Spleen (tissue), 7 donors: ENCODE measurements around the gene FLVCR2.

Experiments used
- POLR2A ChIP-seq, 3 donors: fragments of 450-650 bp; IDR thresholded peaks; one replicate each; pipeline ENCODE4 v1.5.1; 2017; ENCODE audit warnings: antibody characterized with exemption in 3 of 3, mild to moderate bottlenecking in 1 of 3
- POLR2AphosphoS5 ChIP-seq, 3 donors: sonication (generic); formaldehyde crosslinking; IDR thresholded peaks; one replicate each; pipeline ENCODE4 v1.5.1; 2017; ENCODE audit warnings: antibody characterized with exemption in 3 of 3
- TF ChIP-seq, protein P1 (sequence below), 11 experiments: fragments of 200-600 bp in 7 of 11; fragments of 450-650 bp in 4 of 11; sonication (generic) in 4 of 11; IDR thresholded peaks in 8 of 11; conservative IDR thresholded peaks in 3 of 11; 1 replicate in 7 of 11; 2 replicates in 4 of 11; pipeline versions ENCODE4 v1.4.0 to v1.8.0; 2016 to 2021; ENCODE audit warnings: antibody characterized with exemption in 11 of 11, inconsistent platforms in 4 of 11, mild to moderate bottlenecking in 1 of 11
- donor health status: DM: no; HTN: no; CAD: no; lungs with moderate emphysema.
- donor health status: DM: no; HTN: no; CAD: no.
- donor health status: DM: no; HTN: no; CAD: no.

DNA sequence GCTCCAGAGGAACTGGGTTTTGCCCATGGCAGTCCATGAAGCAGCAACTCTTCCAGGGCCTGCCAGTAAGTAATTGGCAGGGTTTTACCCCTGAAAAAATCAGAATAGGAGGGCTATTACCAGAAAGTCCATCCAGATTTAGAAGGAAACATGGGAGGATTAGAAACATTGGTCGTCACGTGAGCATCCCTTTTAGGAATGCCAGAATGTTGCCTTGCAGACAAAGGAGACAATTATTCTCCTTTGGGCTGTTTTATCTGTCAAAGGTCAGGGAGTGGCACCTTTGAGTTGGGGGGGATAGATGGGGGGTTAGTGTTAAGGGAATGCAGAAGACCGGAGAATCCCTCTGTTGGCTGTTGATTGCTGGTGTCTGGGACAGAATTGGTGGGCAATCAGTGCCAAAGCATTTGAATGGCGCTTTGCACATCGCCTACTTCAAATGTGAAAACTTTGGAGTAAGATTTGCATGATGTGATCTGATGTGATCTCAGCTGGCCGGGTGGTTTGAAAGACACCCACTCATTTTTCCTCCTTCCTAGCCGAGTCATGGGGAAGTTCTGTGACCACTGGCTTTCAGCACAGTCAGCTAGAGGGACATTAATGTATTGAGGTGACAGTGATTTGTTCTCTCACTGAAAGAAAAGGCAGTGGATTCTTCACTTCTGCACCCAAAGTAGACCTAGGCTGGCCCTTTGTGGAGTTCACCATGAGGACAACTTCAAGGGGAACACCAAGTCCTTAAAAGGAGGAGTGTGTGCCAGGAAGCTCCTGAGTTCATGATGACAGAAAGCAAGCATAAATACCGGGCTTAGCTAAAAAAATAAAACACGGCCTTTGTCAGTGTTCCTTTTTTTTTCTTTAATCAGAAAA, 31.4 kb downstream of the FLVCR2 start:
- TF ChIP-seq, protein P1, sequence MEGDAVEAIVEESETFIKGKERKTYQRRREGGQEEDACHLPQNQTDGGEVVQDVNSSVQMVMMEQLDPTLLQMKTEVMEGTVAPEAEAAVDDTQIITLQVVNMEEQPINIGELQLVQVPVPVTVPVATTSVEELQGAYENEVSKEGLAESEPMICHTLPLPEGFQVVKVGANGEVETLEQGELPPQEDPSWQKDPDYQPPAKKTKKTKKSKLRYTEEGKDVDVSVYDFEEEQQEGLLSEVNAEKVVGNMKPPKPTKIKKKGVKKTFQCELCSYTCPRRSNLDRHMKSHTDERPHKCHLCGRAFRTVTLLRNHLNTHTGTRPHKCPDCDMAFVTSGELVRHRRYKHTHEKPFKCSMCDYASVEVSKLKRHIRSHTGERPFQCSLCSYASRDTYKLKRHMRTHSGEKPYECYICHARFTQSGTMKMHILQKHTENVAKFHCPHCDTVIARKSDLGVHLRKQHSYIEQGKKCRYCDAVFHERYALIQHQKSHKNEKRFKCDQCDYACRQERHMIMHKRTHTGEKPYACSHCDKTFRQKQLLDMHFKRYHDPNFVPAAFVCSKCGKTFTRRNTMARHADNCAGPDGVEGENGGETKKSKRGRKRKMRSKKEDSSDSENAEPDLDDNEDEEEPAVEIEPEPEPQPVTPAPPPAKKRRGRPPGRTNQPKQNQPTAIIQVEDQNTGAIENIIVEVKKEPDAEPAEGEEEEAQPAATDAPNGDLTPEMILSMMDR (IDR thresholded peaks at IDR 0.05 in 8 of 11, conservative IDR thresholded peaks at IDR 0.05 in 3 of 11) = no peak
- TF ChIP-seq POLR2A (IDR thresholded peaks at IDR 0.05) = no peak
- TF ChIP-seq POLR2AphosphoS5 (IDR thresholded peaks at IDR 0.05) = peak in 1 of 3 donors; percentile 76
